Uterus (tissue), 2 donors: ENCODE measurements around the gene CACNA1A.

Experiments used
- CTCF ChIP-seq, 4 experiments: fragments of 200-600 bp in 2 of 4; fragments of 450-650 bp in 2 of 4; sonication (generic) in 2 of 4; IDR thresholded peaks; one replicate each; pipeline ENCODE4 v1.5.1; 2016 to 2019; ENCODE audit warnings: antibody characterized with exemption in 4 of 4, mild to moderate bottlenecking in 2 of 4, moderate library complexity in 1 of 4
- POLR2A ChIP-seq, 2 donors: fragments of 450-650 bp; IDR thresholded peaks; one replicate each; pipeline ENCODE4 v1.6.1; 2016; ENCODE audit warnings: antibody characterized with exemption in 2 of 2, mild to moderate bottlenecking in 1 of 2, moderate library complexity in 1 of 2

GRCh38 chr19:13208672-13209483, 297.4 kb downstream of the CACNA1A start:
- TF ChIP-seq CTCF (IDR thresholded peaks at IDR 0.05) (no peak), POLR2A (IDR thresholded peaks at IDR 0.05) (no peak)
